GM23338 (cell line): Measurements from ENCODE around the gene TSR3. TPM values are rescaled to one million over a fixed set of nuclear protein-coding genes. Genes with fewer than 3 reads are reported as not detected.

ENCODE experiments used
- ATAC-seq: fragments of 200-7000 bp; cut with Tn5 transposase; 3 replicates; pipeline ENCODE4 v1.9.1; 2020
- DNase-seq: peaks from one replicate; pipeline ENCODE4 v3.0.0-alpha.2; 2015; ENCODE audit warnings: low spot score
- H2AFZ ChIP-seq: fragments of 200-600 bp; sonication (generic); 2 replicates; pipeline ENCODE4 v1.8.0; 2016; ENCODE audit warnings: antibody characterized with exemption, mild to moderate bottlenecking, moderate library complexity
- H3F3A ChIP-seq: fragments of 200-600 bp; sonication (generic); replicated peaks from 2 replicates; pipeline ENCODE4 v1.8.0; 2017; ENCODE audit warnings: antibody characterized with exemption, mixed run types, low read depth
- H3K27ac ChIP-seq: fragments of 200-600 bp; sonication (generic); 2 replicates; pipeline ENCODE4 v1.6.1; 2016; ENCODE audit warnings: low read depth
- H3K27me3 ChIP-seq: fragments of 200-600 bp; sonication (generic); 2 replicates; pipeline ENCODE4 v1.8.0; 2016; ENCODE audit warnings: mild to moderate bottlenecking, mixed run types, moderate library complexity; ENCODE audit not compliant: insufficient read depth
- H3K36me3 ChIP-seq: fragments of 200-600 bp; sonication (generic); 2 replicates; pipeline ENCODE4 v1.8.0; 2016; ENCODE audit warnings: mild to moderate bottlenecking; ENCODE audit not compliant: insufficient read depth
- H3K4me1 ChIP-seq: fragments of 200-600 bp; sonication (generic); 2 replicates; pipeline ENCODE4 v1.8.0; 2016; ENCODE audit warnings: mild to moderate bottlenecking, moderate library complexity; ENCODE audit not compliant: insufficient read depth
- H3K4me2 ChIP-seq: fragments of 200-600 bp; sonication (generic); 2 replicates; pipeline ENCODE4 v1.7.1; 2017; ENCODE audit warnings: mixed run types
- H3K4me3 ChIP-seq: fragments of 200-600 bp; sonication (generic); 2 replicates; pipeline ENCODE4 v1.6.1; 2016; ENCODE audit warnings: mixed run types
- H3K79me2 ChIP-seq: fragments of 200-600 bp; sonication (generic); replicated peaks from 2 replicates; pipeline ENCODE4 v1.8.0; 2017; ENCODE audit warnings: mild to moderate bottlenecking; ENCODE audit not compliant: insufficient read depth
- H3K9me2 ChIP-seq: fragments of 200-600 bp; sonication (generic); 2 replicates; pipeline ENCODE4 v1.8.0; 2017; ENCODE audit not compliant: insufficient read depth
- H4K20me1 ChIP-seq: fragments of 200-600 bp; sonication (generic); replicated peaks from 2 replicates; pipeline ENCODE4 v1.8.0; 2017; ENCODE audit warnings: mild to moderate bottlenecking; ENCODE audit not compliant: insufficient read depth
- H3K27ac Mint-ChIP-seq: 2 replicates; pipeline ENCODE4 v1.8.0; 2020; ENCODE audit warnings: inconsistent platforms, mild to moderate bottlenecking, moderate library complexity, mixed read lengths
- H3K27me3 Mint-ChIP-seq: 3 replicates; pipeline ENCODE4 v1.8.0; 2022; ENCODE audit warnings: low read depth, mild to moderate bottlenecking, moderate library complexity, mixed read lengths, inconsistent platforms; ENCODE audit not compliant: insufficient read depth, poor library complexity
- H3K36me3 Mint-ChIP-seq: 3 replicates; pipeline ENCODE4 v1.8.0; 2021; ENCODE audit warnings: low read depth, mild to moderate bottlenecking, inconsistent platforms, moderate library complexity, mixed read lengths
- H3K4me1 Mint-ChIP-seq: 3 replicates; pipeline ENCODE4 v1.8.0; 2020; ENCODE audit warnings: mild to moderate bottlenecking, inconsistent platforms, mixed read lengths
- H3K4me3 Mint-ChIP-seq: 3 replicates; pipeline ENCODE4 v1.8.0; 2021; ENCODE audit warnings: moderate library complexity, mild to moderate bottlenecking, inconsistent platforms, mixed read lengths
- H3K9me3 Mint-ChIP-seq: 3 replicates; pipeline ENCODE4 v1.8.0; 2020; ENCODE audit warnings: moderate library complexity, mild to moderate bottlenecking, inconsistent platforms, mixed read lengths
- EZH2 ChIP-seq: fragments of 200-600 bp; sonication (generic); IDR thresholded peaks from one replicate; pipeline ENCODE4 v1.8.0; 2017; ENCODE audit warnings: antibody characterized with exemption, mild to moderate bottlenecking, low read depth; ENCODE audit not compliant: unreplicated experiment
- EZH2phosphoT487 ChIP-seq: fragments of 200-600 bp; sonication (generic); IDR thresholded peaks from one replicate; pipeline ENCODE4 v1.8.1; 2018; ENCODE audit warnings: antibody characterized with exemption; ENCODE audit not compliant: unreplicated experiment
- STAT1 ChIP-seq: IDR thresholded peaks from one replicate; pipeline ENCODE4 v1.6.1; 2016; ENCODE audit warnings: antibody characterized with exemption; ENCODE audit not compliant: unreplicated experiment
- ZNF331 ChIP-seq: fragments of 250-450 bp; sonication (Bioruptor Pico); IDR thresholded peaks from 2 replicates; pipeline ENCODE4 v1.5.0; 2020; ENCODE audit warnings: low read depth, mild to moderate bottlenecking, moderate library complexity
- ZNF462 ChIP-seq: fragments of 250-450 bp; sonication (Bioruptor Pico); IDR thresholded peaks from 2 replicates; pipeline ENCODE4 v1.5.0; 2020; ENCODE audit warnings: mild to moderate bottlenecking, moderate library complexity
- polyA plus RNA-seq: library from polyadenylated mRNA; unstranded; fragments of >200 nt; fragmentation: Nextera tagmentation; extraction: Ambion mirVana; gene quantifications from 2 replicates; pipeline ENCODE4 v1.2.1, GENCODE V29; 2016
- total RNA-seq: library from RNA; depleted of rRNA; stranded (reverse); fragments of >200 nt; shearing (Covaris generic); gene quantifications from 2 replicates; pipeline ENCODE4 v1.2.3, GENCODE V29; 2014

TSR3 gene
- total and polyA plus RNA-seq, 2 experiments from 2014 or later, result 58.5 to 97.3 TPM

GRCh38 chr16:1381612-1382406, 30.1 kb upstream of the TSR3 start:
- no peak for ATAC-seq
- no peak overlapping the region for H3K27ac Mint-ChIP-seq

More at GRCh38 chr16:1381612-1382406, 30.1 kb upstream of the TSR3 start:
- peaks cover 22% of the 10 kb centered on the region for H3K79me2 ChIP-seq
- Mint-ChIP-seq H3K9me3 (no peaks in the 10 kb centered on the region), H3K4me1 (peaks cover 16% of the 10 kb centered on the region), H3K4me3 (no peak overlapping the region), H3K27me3 (peaks cover 10% of the 10 kb centered on the region), H3K36me3 (no peaks in the 10 kb centered on the region; the same call in 1 of the 3 replicates)
- H3K4me3 ChIP-seq, result no peak overlapping the region
- H4K20me1 ChIP-seq, result peaks cover 5% of the 10 kb centered on the region
- TF ChIP-seq ZNF331 (CRISPR knock-in tag), result no peak
- TF ChIP-seq ZNF462 (CRISPR knock-in tag), result no peak
- TF ChIP-seq EZH2, result no peak
- TF ChIP-seq STAT1, result no peak
- TF ChIP-seq EZH2phosphoT487, result no peak
- H2AFZ ChIP-seq, result no peak overlapping the region
- DNase-seq, result no peak
- no peak overlapping the region for H3K4me2 ChIP-seq
- H3K36me3 ChIP-seq, result no peaks in the 10 kb centered on the region
- no peaks in the 10 kb centered on the region for H3K27me3 ChIP-seq
- no peaks in the 10 kb centered on the region for H3K9me2 ChIP-seq
- H3K27ac ChIP-seq, result no peak overlapping the region
- H3K4me1 ChIP-seq, result peaks cover 16% of the 10 kb centered on the region
- H3F3A ChIP-seq, result peaks cover 4% of the 10 kb centered on the region
